DND-41 (cell line): Measurements from ENCODE around the gene GRIN1.

ENCODE experiments used
- ATAC-seq: fragments of 200-7000 bp; cut with Tn5 transposase; 3 replicates; pipeline ENCODE4 v1.9.1; 2021; ENCODE audit warnings: low read depth; ENCODE audit not compliant: insufficient read depth
- DNase-seq: peaks from one replicate; pipeline ENCODE4 v3.0.0-alpha.2; 2020
- H2AFZ ChIP-seq: 2 replicates; pipeline ENCODE4 v1.6.0; 2012; ENCODE audit warnings: low read depth, low read length
- H3K27ac ChIP-seq: 2 replicates; pipeline ENCODE4 v1.5.1; 2012; ENCODE audit warnings: low read length, inconsistent platforms
- H3K27me3 ChIP-seq: fragments of 200-600 bp; sonication (generic); 2 replicates; pipeline ENCODE4 v1.6.0; 2012; ENCODE audit warnings: low read length, mild to moderate bottlenecking, inconsistent platforms; ENCODE audit not compliant: insufficient read depth, poor library complexity
- H3K36me3 ChIP-seq: 2 replicates; pipeline ENCODE4 v1.5.1; 2012; ENCODE audit warnings: low read length, inconsistent platforms; ENCODE audit not compliant: insufficient read depth
- H3K4me1 ChIP-seq: 2 replicates; pipeline ENCODE4 v1.5.1; 2012; ENCODE audit warnings: mild to moderate bottlenecking, low read length; ENCODE audit not compliant: insufficient read depth
- H3K4me2 ChIP-seq: 2 replicates; pipeline ENCODE4 v1.6.0; 2012; ENCODE audit warnings: mild to moderate bottlenecking, moderate library complexity, low read length, inconsistent platforms; ENCODE audit not compliant: insufficient read depth
- H3K4me3 ChIP-seq, 2 experiments: fragments of 200-600 bp in 1 of 2; shearing (Covaris generic) in 1 of 2; 2 replicates each; pipeline ENCODE4 v1.5.1; 2012 to 2016; ENCODE audit warnings: inconsistent platforms in 2 of 2, low read length in 2 of 2, mild to moderate bottlenecking in 2 of 2, low read depth in 1 of 2, moderate library complexity in 1 of 2
- H3K79me2 ChIP-seq: 2 replicates; pipeline ENCODE4 v1.6.0; 2012; ENCODE audit warnings: low read length, inconsistent platforms; ENCODE audit not compliant: insufficient read depth
- H3K9ac ChIP-seq: 2 replicates; pipeline ENCODE4 v1.6.0; 2012; ENCODE audit warnings: low read depth, mild to moderate bottlenecking, inconsistent platforms, low read length, moderate library complexity
- H3K9me3 ChIP-seq: 2 replicates; pipeline ENCODE4 v1.5.1; 2012; ENCODE audit warnings: low read length, moderate library complexity, mild to moderate bottlenecking, inconsistent platforms; ENCODE audit not compliant: insufficient read depth, severe bottlenecking
- H4K20me1 ChIP-seq: 2 replicates; pipeline ENCODE4 v1.6.0; 2012; ENCODE audit warnings: low read length; ENCODE audit not compliant: insufficient read depth
- EZH2 ChIP-seq: IDR thresholded peaks from 3 replicates; pipeline ENCODE4 v1.6.1; 2012; ENCODE audit warnings: borderline replicate concordance, low read depth, mild to moderate bottlenecking, moderate library complexity, low read length, inconsistent platforms; ENCODE audit not compliant: severe bottlenecking
- TF ChIP-seq, protein P1 (sequence below): IDR thresholded peaks from 2 replicates; pipeline ENCODE4 v1.5.1; 2012; ENCODE audit warnings: borderline replicate concordance, low read length, moderate library complexity, mild to moderate bottlenecking; ENCODE audit not compliant: poor library complexity, severe bottlenecking; ENCODE audit errors: extremely low read depth

Gene GRIN1

GRCh38 chr9:137141976-137142936 is 3.3 kb downstream of the GRIN1 start:
- no peaks in the 10 kb centered on the region for H3K9me3 ChIP-seq
- H3K4me2 ChIP-seq: no peak overlapping the region
- no peak for ATAC-seq
- peaks cover 23% of the 10 kb centered on the region for H4K20me1 ChIP-seq
- peaks cover 18% of the 10 kb centered on the region for H3K4me1 ChIP-seq
- H3K79me2 ChIP-seq: no peaks in the 10 kb centered on the region
- H3K27ac ChIP-seq: no peak overlapping the region
- H3K9ac ChIP-seq: no peak overlapping the region
- no peak for DNase-seq
- no peaks in the 10 kb centered on the region for H3K36me3 ChIP-seq
- H3K27me3 ChIP-seq: no peaks in the 10 kb centered on the region
- TF ChIP-seq EZH2: no peak
- TF ChIP-seq, protein P1, sequence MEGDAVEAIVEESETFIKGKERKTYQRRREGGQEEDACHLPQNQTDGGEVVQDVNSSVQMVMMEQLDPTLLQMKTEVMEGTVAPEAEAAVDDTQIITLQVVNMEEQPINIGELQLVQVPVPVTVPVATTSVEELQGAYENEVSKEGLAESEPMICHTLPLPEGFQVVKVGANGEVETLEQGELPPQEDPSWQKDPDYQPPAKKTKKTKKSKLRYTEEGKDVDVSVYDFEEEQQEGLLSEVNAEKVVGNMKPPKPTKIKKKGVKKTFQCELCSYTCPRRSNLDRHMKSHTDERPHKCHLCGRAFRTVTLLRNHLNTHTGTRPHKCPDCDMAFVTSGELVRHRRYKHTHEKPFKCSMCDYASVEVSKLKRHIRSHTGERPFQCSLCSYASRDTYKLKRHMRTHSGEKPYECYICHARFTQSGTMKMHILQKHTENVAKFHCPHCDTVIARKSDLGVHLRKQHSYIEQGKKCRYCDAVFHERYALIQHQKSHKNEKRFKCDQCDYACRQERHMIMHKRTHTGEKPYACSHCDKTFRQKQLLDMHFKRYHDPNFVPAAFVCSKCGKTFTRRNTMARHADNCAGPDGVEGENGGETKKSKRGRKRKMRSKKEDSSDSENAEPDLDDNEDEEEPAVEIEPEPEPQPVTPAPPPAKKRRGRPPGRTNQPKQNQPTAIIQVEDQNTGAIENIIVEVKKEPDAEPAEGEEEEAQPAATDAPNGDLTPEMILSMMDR: no peak
- no peak overlapping the region for H3K4me3 ChIP-seq
- no peak overlapping the region for H2AFZ ChIP-seq

GRCh38 chr9:137143459-137143858 is 4.5 kb downstream of the GRIN1 start:
- Histone ChIP-seq H3K9ac (no peak overlapping the region), H3K79me2 (no peaks in the 10 kb centered on the region), H3K4me3 (no peak overlapping the region), H3K27me3 (no peaks in the 10 kb centered on the region), H2AFZ (no peak overlapping the region), H4K20me1 (peaks cover 23% of the 10 kb centered on the region), H3K9me3 (no peaks in the 10 kb centered on the region), H3K27ac (no peak overlapping the region), H3K4me2 (no peak overlapping the region), H3K4me1 (peaks cover 18% of the 10 kb centered on the region), H3K36me3 (no peaks in the 10 kb centered on the region)
- ATAC-seq (no peak), DNase-seq (no peak)
- TF ChIP-seq EZH2: no peak
- TF ChIP-seq, protein P1: no peak

DNA sequence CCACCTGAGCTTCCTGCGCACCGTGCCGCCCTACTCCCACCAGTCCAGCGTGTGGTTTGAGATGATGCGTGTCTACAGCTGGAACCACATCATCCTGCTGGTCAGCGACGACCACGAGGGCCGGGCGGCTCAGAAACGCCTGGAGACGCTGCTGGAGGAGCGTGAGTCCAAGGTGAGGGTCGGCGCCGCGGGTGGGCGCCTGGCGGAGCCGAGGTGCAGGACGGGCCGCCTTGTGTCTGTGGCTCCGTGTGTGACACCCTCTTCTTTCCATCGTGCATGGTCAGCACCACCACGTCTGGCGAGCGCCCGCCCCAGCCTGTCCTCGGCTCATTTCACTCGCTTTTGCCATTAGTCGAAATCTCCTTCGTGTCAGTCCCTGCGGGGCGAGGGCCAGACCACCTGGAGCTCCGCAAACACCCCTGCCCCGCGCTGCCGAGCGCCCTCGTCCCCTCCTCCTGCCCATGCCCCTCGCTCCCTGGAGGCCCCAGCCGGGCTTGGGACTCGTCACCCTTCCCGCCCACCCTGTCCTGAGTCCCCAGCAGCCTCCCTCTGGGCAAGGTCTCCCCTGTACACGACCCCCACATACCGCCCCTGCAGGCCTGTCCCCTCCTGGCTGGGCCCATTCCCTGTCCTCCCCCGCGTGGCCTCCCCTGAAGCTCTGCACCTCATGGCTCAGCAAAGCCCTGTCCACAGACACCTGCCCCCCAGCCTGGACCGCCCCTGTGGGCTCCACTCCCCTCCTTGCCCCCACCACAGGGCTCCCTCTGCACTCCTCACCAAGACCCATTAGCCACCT is 7.0 kb downstream of the GRIN1 start:
- Histone ChIP-seq H3K27ac (no peak overlapping the region), H3K4me1 (peaks cover 8% of the 10 kb centered on the region), H3K4me2 (no peak overlapping the region), H3K36me3 (no peaks in the 10 kb centered on the region), H3K9ac (no peak overlapping the region), H3K79me2 (no peaks in the 10 kb centered on the region), H3K9me3 (no peaks in the 10 kb centered on the region), H2AFZ (no peak overlapping the region), H3K27me3 (no peaks in the 10 kb centered on the region), H4K20me1 (peaks cover 12% of the 10 kb centered on the region; the same call in 1 of the 2 replicates), H3K4me3 (no peak overlapping the region)
- ATAC-seq (0 out of 3 replicates have a peak, but pooled peaks have one; percentile 9), DNase-seq (no peak)
- TF ChIP-seq EZH2: no peak
- TF ChIP-seq, protein P1: no peak
